Loucy (cell line): ENCODE data around the gene ZAR1.

ENCODE experiments used
- EZH2phosphoT487 ChIP-seq: fragments of 200-600 bp; IDR thresholded peaks from 2 replicates; pipeline ENCODE4 v1.6.1; 2018; ENCODE audit warnings: antibody characterized with exemption, mild to moderate bottlenecking, moderate library complexity, borderline replicate concordance
- TF ChIP-seq, protein P1 (sequence below): fragments of 200-600 bp; sonication (generic); conservative IDR thresholded peaks from 2 replicates; pipeline ENCODE4 v1.5.1; 2014; ENCODE audit warnings: mild to moderate bottlenecking, antibody characterized with exemption, low read length

DNA sequence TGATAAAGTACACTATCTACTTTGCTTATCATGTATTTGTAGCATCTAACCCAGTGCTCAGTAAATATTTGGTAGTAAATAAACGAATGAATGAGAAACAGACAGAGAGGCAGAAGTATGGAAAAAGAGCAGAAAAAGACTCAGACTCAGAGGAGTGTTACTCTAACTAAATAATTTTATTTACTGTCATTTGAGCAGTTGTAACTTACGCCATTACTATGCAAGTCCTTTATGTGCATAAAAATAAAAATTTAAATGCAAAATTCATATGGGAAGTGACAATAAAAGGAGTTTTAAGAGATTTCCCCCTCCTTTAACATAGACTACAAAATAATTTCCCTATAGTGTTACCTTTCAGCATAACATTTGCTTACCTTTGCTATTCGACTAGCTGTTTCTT, 49.5 kb downstream of the ZAR1 start:
- TF ChIP-seq, protein P1, sequence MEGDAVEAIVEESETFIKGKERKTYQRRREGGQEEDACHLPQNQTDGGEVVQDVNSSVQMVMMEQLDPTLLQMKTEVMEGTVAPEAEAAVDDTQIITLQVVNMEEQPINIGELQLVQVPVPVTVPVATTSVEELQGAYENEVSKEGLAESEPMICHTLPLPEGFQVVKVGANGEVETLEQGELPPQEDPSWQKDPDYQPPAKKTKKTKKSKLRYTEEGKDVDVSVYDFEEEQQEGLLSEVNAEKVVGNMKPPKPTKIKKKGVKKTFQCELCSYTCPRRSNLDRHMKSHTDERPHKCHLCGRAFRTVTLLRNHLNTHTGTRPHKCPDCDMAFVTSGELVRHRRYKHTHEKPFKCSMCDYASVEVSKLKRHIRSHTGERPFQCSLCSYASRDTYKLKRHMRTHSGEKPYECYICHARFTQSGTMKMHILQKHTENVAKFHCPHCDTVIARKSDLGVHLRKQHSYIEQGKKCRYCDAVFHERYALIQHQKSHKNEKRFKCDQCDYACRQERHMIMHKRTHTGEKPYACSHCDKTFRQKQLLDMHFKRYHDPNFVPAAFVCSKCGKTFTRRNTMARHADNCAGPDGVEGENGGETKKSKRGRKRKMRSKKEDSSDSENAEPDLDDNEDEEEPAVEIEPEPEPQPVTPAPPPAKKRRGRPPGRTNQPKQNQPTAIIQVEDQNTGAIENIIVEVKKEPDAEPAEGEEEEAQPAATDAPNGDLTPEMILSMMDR: no peak
- TF ChIP-seq EZH2phosphoT487: no peak
